GM19372 (cell line): ENCODE results near the gene CDC14A.

ENCODE experiments used
- ATAC-seq: cut with Tn5 transposase; IDR thresholded peaks from one replicate; pipeline ENCODE4 v1.9.1; 2021; ENCODE audit warnings: mild to moderate bottlenecking, low read depth, moderate library complexity; ENCODE audit not compliant: unreplicated experiment

CDC14A gene

GRCh38 chr1:100565533-100565932 is 213.2 kb downstream of the CDC14A start:
- no peak for ATAC-seq

DNA sequence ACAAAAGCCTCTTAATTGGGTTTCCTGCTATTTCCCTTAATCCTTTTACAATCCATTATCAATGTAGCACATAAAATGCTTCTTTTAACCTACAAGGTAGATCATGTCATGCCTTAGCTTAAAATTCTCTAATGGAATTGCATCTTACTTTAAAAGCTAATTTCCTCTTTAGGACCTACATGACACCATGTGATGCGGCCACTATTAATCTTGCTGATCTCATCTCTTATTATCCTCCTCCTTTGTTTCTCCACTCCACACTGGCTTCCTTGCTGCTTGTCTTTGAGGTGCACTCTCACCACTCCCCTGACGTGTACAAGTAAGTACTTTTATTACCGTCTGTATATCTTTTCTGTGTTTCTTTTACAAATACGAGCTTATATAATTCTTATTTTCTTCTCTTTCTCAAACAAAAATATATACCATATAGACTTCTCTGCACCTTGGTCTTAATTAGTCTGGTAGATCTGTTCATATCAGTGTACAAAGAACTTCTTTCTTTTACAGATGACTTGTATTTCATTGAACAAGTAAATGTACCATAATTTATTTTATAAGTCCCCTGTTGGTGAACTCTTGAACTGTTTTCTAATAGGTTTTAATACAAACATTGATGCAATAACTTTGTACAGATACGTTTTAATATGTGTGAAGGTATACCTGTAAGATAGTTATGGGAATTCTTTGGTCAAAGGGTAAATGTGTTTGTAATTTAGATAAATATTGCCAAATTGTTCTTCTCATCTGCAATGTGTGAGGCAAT is 213.8 kb downstream of the CDC14A start:
- ATAC-seq, result no peak

DNA sequence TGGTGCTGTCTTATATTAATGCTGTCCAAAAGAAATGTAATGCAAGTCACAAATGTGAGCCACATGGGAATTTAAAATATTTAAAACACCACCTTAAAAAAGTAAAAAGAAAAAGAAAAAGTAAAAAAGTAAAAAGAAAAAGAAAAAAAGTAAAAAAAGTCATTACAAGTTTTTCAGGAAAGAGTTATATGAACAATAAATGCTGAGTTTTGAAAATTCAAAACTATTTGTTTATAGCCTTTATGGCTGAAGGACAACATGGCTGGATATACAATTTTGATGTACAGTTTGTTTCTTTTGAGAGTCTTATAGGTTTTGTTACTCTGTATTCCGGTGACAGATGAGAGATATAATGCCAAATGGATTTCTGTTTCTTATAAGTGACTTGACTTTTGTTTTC is 214.8 kb downstream of the CDC14A start:
- no peak for ATAC-seq
